ENCODE results near the gene LARP1B. TPM values are rescaled to one million over a fixed set of nuclear protein-coding genes. Genes with fewer than 3 reads are reported as not detected.

LARP1B gene
- total and polyA plus RNA-seq, 2 of the 8 experiments (the other 6 are each of a cell fraction or from before 2014, with no cell fraction given) = 10.6 to 47.0 TPM

- Histone ChIP-seq H3K56ac (replicated peaks; ENCODE audit: insufficient read length, low read depth, low read length) (no peak overlapping the region), H3K36me3 (ENCODE audit: control insufficient read depth in 2 of 4, insufficient read depth in 4 of 4, low read length in 3 of 4) (no peaks in the 10 kb centered on the region), H3K23me2 (ENCODE audit: low read depth, low read length) (no peaks in the 10 kb centered on the region), H2BK5ac (ENCODE audit: low read depth, low read length) (no peak overlapping the region), H4K20me1 (replicated peaks in 1 of 2; ENCODE audit: control insufficient read depth in 1 of 2, insufficient read depth in 2 of 2, low read length in 2 of 2) (peaks cover 2 to 3% of the 10 kb centered on the region in 2 experiments), H3K27me3 (replicated peaks in 1 of 4; ENCODE audit: control insufficient read depth in 3 of 4, extremely low read depth in 1 of 4, insufficient read depth in 3 of 4, low read length in 3 of 4) (no peaks in the 10 kb centered on the region), H2BK120ac (replicated peaks; ENCODE audit: low read depth, low read length) (no peak overlapping the region), H3K18ac (ENCODE audit: extremely low read depth, low read length) (no peak overlapping the region), H2AK5ac (ENCODE audit: low read depth, low read length) (no peak overlapping the region), H3K9me3 (ENCODE audit: insufficient read depth in 2 of 2, low read depth in 1 of 2, low read length in 1 of 2) (no peaks in the 10 kb centered on the region), H2BK15ac (ENCODE audit: low read length) (no peak overlapping the region), H4K8ac (ENCODE audit: extremely low read depth, insufficient read depth, low read length) (no peak overlapping the region), H3K4me1 (replicated peaks in 1 of 4; ENCODE audit: control insufficient read depth in 3 of 4, insufficient read depth in 4 of 4, low read length in 3 of 4) (no peaks in the 10 kb centered on the region; a peak in 1 of 7 replicates), H2BK20ac (ENCODE audit: low read length) (no peak overlapping the region), H2BK12ac (ENCODE audit: low read depth, low read length) (no peak overlapping the region), H3K79me2 (ENCODE audit: control insufficient read depth in 1 of 2, insufficient read depth in 2 of 2, low read length in 2 of 2) (peaks cover 13 to 85% of the 10 kb centered on the region in 2 experiments), H3K23ac (ENCODE audit: insufficient read length) (no peak overlapping the region), H3K27ac (ENCODE audit: low read depth, low read length) (no peak overlapping the region), H2AFZ (ENCODE audit: low read length) (no peak overlapping the region), H3K4ac (replicated peaks; ENCODE audit: insufficient read length, low read depth, low read length) (no peak overlapping the region), H3K9ac (replicated peaks in 1 of 4; ENCODE audit: extremely low read depth in 1 of 4, low read depth in 3 of 4, low read length in 3 of 4) (no peak overlapping the region), H3K4me2 (ENCODE audit: insufficient read depth in 1 of 2, low read depth in 2 of 2, low read length in 2 of 2) (no peak overlapping the region), H3K4me3 (ENCODE audit: extremely low read depth in 1 of 4, insufficient read depth in 2 of 4, low read depth in 3 of 4, low read length in 4 of 4) (no peak overlapping the region), H3K79me1 (ENCODE audit: low read depth, low read length) (no peaks in the 10 kb centered on the region), H3K14ac (ENCODE audit: insufficient read length) (no peak overlapping the region), H4K91ac (replicated peaks; ENCODE audit: insufficient read length, low read length) (no peak overlapping the region), H4K5ac (ENCODE audit: insufficient read length, low read depth, low read length) (no peak overlapping the region)
- ChIA-PET CTCF (ENCODE audit: partially characterized antibody) (interaction anchor here (0.6 to 3.4 kb wide), 26 partner anchors 11 to 237 kb away, joined by 3 to 15 read pairs (median 4); partner anchors contain the start of genes ABHD18 and MFSD8), POLR2A (ENCODE audit: partially characterized antibody) (interaction anchor here (0.9 to 2.3 kb wide), 4 partner anchors 8 to 218 kb away, joined by 3 to 8 read pairs (median 4); partner anchors contain the start of gene LARP1B)
- WGBS, 2 experiments (ENCODE audit: extremely low coverage in 1 of 2, insufficient coverage in 1 of 2, insufficient read length in 1 of 2, insufficient replicate concordance in 2 of 2, low coverage in 1 of 2, low lambda C conversion rate in 2 of 2, missing lambda C conversion rate in 1 of 2) = 82% methylated on average over 3 of the region's 3 CpGs; no CpG with 5 or more reads in 1 of the 2 experiments
- DNase-seq (ENCODE audit: low read depth in 1 of 2, low spot score in 2 of 2) = peak in 1 of 2 experiments; percentile 47
- peak; percentile 75 for FAIRE-seq
- TF ChIP-seq RAD21 (IDR thresholded peaks at IDR 0.05 in 1 of 2, conservative IDR thresholded peaks at IDR 0.05 in 1 of 2; ENCODE audit: low read depth in 2 of 2, low read length in 2 of 2) (peak; percentile 44 to 53), CEBPB (IDR thresholded peaks at IDR 0.05; ENCODE audit: low read depth, low read length) (no peak), TAF1 (IDR thresholded peaks at IDR 0.05; ENCODE audit: low read depth, low read length) (no peak), HDAC2 (IDR thresholded peaks at IDR 0.05; ENCODE audit: borderline replicate concordance in 1 of 2, low read depth in 2 of 2, low read length in 2 of 2) (no peak)
- TF ChIP-seq, protein P1, sequence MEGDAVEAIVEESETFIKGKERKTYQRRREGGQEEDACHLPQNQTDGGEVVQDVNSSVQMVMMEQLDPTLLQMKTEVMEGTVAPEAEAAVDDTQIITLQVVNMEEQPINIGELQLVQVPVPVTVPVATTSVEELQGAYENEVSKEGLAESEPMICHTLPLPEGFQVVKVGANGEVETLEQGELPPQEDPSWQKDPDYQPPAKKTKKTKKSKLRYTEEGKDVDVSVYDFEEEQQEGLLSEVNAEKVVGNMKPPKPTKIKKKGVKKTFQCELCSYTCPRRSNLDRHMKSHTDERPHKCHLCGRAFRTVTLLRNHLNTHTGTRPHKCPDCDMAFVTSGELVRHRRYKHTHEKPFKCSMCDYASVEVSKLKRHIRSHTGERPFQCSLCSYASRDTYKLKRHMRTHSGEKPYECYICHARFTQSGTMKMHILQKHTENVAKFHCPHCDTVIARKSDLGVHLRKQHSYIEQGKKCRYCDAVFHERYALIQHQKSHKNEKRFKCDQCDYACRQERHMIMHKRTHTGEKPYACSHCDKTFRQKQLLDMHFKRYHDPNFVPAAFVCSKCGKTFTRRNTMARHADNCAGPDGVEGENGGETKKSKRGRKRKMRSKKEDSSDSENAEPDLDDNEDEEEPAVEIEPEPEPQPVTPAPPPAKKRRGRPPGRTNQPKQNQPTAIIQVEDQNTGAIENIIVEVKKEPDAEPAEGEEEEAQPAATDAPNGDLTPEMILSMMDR (IDR thresholded peaks at IDR 0.05; ENCODE audit: control extremely low read depth in 1 of 3, insufficient read depth in 1 of 3, low read depth in 1 of 3, low read length in 3 of 3) = peak; percentile 51 to 69 (median 68)
These were observed 7.8 kb downstream of the LARP1B start for GRCh38 chr4:128068918-128069317.

Data from H1 (cell line).